Activated CD4-positive, alpha-beta T cell treated with anti-CD3 and anti-CD28 coated beads, Interleukin-2, Interleukin-6, amounts not matched to agents 100 ng/mL and 50 ng/mL, durations not matched to agents 16 hours and 8 hours (primary cell): ENCODE measurements around the gene STK10.

ENCODE experiments used
- DNase-seq: peaks from one replicate; pipeline ENCODE4 v3.0.0-alpha.2; 2020

STK10 gene

GRCh38 chr5:172006321-172007174 lies 181.5 kb downstream of the STK10 start, which contains the start of gene FBXW11:
TSS of gene FBXW11 (minus strand) at chr5:172006638. CDS start at chr5:172006502, 136 bp downstream.
- peak; percentile 98 for DNase-seq

- peak; percentile 30 for DNase-seq
These were observed 182.2 kb downstream of the STK10 start for GRCh38 chr5:172005708-172006320.

- peak; percentile 54 for DNase-seq
These were observed 183.2 kb downstream of the STK10 start for GRCh38 chr5:172004824-172005237.

GRCh38 chr5:172003746-172004145 lies 184.3 kb downstream of the STK10 start:
- DNase-seq, result no peak

- DNase-seq, result no peak
These were observed 185.0 kb downstream of the STK10 start for GRCh38 chr5:172002840-172003512.

GRCh38 chr5:172002310-172002709 lies 185.7 kb downstream of the STK10 start:
- peak; percentile 41 for DNase-seq

- DNase-seq, result no peak
These were observed 188.1 kb downstream of the STK10 start for GRCh38 chr5:171999877-172000276.

GRCh38 chr5:171999100-171999499 lies 188.9 kb downstream of the STK10 start:
- no peak for DNase-seq

GRCh38 chr5:171997011-171997410 lies 191.0 kb downstream of the STK10 start:
- no peak for DNase-seq

GRCh38 chr5:171992813-171993212 lies 195.2 kb downstream of the STK10 start:
- no peak for DNase-seq

- no peak for DNase-seq
These were observed 195.7 kb downstream of the STK10 start for GRCh38 chr5:171992305-171992704.
